ENCODE measurements around the gene MED13L. TPM values are rescaled to one million over a fixed set of nuclear protein-coding genes. Genes with fewer than 3 reads are reported as not detected.

Gene MED13L
- total and polyA plus RNA-seq, 4 donors = 7.9 to 94.0 (median 37.7) TPM

DNA sequence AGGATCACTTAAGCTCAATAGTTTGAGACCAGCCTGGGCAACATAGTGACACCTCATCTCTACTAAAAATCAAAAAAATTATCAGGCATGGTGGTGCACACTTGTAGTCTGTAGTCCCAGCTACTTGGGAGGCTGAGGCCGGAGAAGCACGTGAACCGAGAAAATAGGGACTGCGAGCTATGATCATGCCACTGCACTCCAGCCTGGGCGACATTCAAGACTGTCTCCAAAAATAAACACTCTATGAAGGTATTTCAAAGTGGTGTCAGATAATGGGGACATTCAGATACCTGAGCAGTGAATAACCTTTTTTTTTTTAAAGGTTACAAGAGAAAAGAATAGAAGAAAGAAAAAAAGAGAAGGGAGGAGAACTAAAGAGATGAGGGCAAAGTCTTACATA is 98.1 kb downstream of the MED13L start:
- Histone ChIP-seq H3K9ac (ENCODE audit: low read depth in 1 of 2, low read length in 2 of 2) (no peak overlapping the region), H3K27me3 (ENCODE audit: control insufficient read depth in 4 of 4, insufficient read depth in 4 of 4, low read length in 3 of 4) (no peaks in the 10 kb centered on the region), H3K4me1 (ENCODE audit: control insufficient read depth in 4 of 4, insufficient read depth in 4 of 4, low read length in 3 of 4) (peaks cover 0 to 6% (median 2%) of the 10 kb centered on the region in 4 donors), H3K9me3 (ENCODE audit: control insufficient read depth in 4 of 4, low read length in 3 of 4) (no peaks in the 10 kb centered on the region), H3K36me3 (ENCODE audit: control insufficient read depth in 4 of 4, insufficient read depth in 3 of 4, low read depth in 1 of 4, low read length in 3 of 4) (no peaks in the 10 kb centered on the region), H3K4me3 (ENCODE audit: low read depth in 1 of 3, low read length in 3 of 3) (no peak overlapping the region), H3K27ac (ENCODE audit: low read depth in 1 of 2, low read length in 2 of 2) (no peak overlapping the region)
- TF ChIP-seq YY1 (IDR thresholded peaks at IDR 0.05) = no peak
- TF ChIP-seq TAF1 (conservative IDR thresholded peaks at IDR 0.05) = no peak
- TF ChIP-seq RXRA (IDR thresholded peaks at IDR 0.05) = no peak
- no peak for TF ChIP-seq EGR1 (IDR thresholded peaks at IDR 0.05; ENCODE audit: low read depth in 2 of 2)
- TF ChIP-seq HNF4A (conservative IDR thresholded peaks at IDR 0.05) = no peak
- TF ChIP-seq FOXA1 (IDR thresholded peaks at IDR 0.05) = no peak
- TF ChIP-seq, protein P1, sequence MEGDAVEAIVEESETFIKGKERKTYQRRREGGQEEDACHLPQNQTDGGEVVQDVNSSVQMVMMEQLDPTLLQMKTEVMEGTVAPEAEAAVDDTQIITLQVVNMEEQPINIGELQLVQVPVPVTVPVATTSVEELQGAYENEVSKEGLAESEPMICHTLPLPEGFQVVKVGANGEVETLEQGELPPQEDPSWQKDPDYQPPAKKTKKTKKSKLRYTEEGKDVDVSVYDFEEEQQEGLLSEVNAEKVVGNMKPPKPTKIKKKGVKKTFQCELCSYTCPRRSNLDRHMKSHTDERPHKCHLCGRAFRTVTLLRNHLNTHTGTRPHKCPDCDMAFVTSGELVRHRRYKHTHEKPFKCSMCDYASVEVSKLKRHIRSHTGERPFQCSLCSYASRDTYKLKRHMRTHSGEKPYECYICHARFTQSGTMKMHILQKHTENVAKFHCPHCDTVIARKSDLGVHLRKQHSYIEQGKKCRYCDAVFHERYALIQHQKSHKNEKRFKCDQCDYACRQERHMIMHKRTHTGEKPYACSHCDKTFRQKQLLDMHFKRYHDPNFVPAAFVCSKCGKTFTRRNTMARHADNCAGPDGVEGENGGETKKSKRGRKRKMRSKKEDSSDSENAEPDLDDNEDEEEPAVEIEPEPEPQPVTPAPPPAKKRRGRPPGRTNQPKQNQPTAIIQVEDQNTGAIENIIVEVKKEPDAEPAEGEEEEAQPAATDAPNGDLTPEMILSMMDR (IDR thresholded peaks at IDR 0.05; ENCODE audit: low read depth, low read length, missing input control) = no peak
- TF ChIP-seq, protein P2, sequence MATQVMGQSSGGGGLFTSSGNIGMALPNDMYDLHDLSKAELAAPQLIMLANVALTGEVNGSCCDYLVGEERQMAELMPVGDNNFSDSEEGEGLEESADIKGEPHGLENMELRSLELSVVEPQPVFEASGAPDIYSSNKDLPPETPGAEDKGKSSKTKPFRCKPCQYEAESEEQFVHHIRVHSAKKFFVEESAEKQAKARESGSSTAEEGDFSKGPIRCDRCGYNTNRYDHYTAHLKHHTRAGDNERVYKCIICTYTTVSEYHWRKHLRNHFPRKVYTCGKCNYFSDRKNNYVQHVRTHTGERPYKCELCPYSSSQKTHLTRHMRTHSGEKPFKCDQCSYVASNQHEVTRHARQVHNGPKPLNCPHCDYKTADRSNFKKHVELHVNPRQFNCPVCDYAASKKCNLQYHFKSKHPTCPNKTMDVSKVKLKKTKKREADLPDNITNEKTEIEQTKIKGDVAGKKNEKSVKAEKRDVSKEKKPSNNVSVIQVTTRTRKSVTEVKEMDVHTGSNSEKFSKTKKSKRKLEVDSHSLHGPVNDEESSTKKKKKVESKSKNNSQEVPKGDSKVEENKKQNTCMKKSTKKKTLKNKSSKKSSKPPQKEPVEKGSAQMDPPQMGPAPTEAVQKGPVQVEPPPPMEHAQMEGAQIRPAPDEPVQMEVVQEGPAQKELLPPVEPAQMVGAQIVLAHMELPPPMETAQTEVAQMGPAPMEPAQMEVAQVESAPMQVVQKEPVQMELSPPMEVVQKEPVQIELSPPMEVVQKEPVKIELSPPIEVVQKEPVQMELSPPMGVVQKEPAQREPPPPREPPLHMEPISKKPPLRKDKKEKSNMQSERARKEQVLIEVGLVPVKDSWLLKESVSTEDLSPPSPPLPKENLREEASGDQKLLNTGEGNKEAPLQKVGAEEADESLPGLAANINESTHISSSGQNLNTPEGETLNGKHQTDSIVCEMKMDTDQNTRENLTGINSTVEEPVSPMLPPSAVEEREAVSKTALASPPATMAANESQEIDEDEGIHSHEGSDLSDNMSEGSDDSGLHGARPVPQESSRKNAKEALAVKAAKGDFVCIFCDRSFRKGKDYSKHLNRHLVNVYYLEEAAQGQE (IDR thresholded peaks at IDR 0.05) = no peak
- TF ChIP-seq, protein P3, sequence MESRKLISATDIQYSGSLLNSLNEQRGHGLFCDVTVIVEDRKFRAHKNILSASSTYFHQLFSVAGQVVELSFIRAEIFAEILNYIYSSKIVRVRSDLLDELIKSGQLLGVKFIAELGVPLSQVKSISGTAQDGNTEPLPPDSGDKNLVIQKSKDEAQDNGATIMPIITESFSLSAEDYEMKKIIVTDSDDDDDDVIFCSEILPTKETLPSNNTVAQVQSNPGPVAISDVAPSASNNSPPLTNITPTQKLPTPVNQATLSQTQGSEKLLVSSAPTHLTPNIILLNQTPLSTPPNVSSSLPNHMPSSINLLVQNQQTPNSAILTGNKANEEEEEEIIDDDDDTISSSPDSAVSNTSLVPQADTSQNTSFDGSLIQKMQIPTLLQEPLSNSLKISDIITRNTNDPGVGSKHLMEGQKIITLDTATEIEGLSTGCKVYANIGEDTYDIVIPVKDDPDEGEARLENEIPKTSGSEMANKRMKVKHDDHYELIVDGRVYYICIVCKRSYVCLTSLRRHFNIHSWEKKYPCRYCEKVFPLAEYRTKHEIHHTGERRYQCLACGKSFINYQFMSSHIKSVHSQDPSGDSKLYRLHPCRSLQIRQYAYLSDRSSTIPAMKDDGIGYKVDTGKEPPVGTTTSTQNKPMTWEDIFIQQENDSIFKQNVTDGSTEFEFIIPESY (IDR thresholded peaks at IDR 0.05) = no peak
- TF ChIP-seq, protein P4, sequence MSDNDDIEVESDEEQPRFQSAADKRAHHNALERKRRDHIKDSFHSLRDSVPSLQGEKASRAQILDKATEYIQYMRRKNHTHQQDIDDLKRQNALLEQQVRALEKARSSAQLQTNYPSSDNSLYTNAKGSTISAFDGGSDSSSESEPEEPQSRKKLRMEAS (IDR thresholded peaks at IDR 0.05) = no peak
- no peak for TF ChIP-seq RAD21 (IDR thresholded peaks at IDR 0.05)
- no peak for TF ChIP-seq GABPA (IDR thresholded peaks at IDR 0.05 in 1 of 2, conservative IDR thresholded peaks at IDR 0.05 in 1 of 2)
- TF ChIP-seq SP1 (IDR thresholded peaks at IDR 0.05) = no peak
- TF ChIP-seq JUND (IDR thresholded peaks at IDR 0.05) = no peak
- no peak for TF ChIP-seq HNF4G (IDR thresholded peaks at IDR 0.05)
- TF ChIP-seq NR2F2 (IDR thresholded peaks at IDR 0.05) = no peak
- WGBS = 96% methylated on average over 5 of the region's 5 CpGs
- no peak for DNase-seq (ENCODE audit: low spot score)

DNA sequence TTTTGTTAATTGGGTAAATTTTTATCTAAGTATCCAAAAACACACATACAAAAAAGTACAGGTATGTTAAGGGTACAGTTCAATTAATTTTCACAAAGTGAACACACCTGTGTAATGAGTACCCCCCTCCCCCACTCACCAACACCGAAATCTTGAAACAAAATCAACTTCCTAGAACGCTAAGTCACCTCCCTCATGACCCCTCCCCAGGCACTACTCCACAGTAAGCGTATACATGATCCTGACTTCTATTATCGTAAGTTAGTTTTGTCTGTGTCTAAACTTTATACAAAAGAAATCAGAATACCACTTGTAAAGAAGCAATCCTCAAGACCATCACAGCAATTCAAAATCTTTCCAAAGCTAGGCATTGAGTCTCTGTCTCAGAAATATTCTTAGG is 100.5 kb downstream of the MED13L start:
- WGBS = 95% methylated on average over 4 of the region's 4 CpGs
- no peak for DNase-seq (ENCODE audit: low spot score)
- no peaks in the 10 kb centered on the region for H3K9me3 ChIP-seq (ENCODE audit: control insufficient read depth in 4 of 4, low read length in 3 of 4)
- no peak overlapping the region for H3K27ac ChIP-seq (ENCODE audit: low read depth in 1 of 2, low read length in 2 of 2)
- no peak overlapping the region for H3K4me3 ChIP-seq (ENCODE audit: low read depth in 1 of 3, low read length in 3 of 3)
- H3K4me1 ChIP-seq (ENCODE audit: control insufficient read depth in 4 of 4, insufficient read depth in 4 of 4, low read length in 3 of 4) = peaks cover 0 to 6% (median 3%) of the 10 kb centered on the region in 4 donors
- TF ChIP-seq RXRA (IDR thresholded peaks at IDR 0.05) (no peak), JUND (IDR thresholded peaks at IDR 0.05) (no peak), TAF1 (conservative IDR thresholded peaks at IDR 0.05) (no peak), EGR1 (IDR thresholded peaks at IDR 0.05; ENCODE audit: low read depth in 2 of 2) (no peak), FOXA1 (IDR thresholded peaks at IDR 0.05) (no peak), HNF4G (IDR thresholded peaks at IDR 0.05) (no peak), SP1 (IDR thresholded peaks at IDR 0.05) (no peak), RAD21 (IDR thresholded peaks at IDR 0.05) (no peak)
- TF ChIP-seq, protein P5, sequence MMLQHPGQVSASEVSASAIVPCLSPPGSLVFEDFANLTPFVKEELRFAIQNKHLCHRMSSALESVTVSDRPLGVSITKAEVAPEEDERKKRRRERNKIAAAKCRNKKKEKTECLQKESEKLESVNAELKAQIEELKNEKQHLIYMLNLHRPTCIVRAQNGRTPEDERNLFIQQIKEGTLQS (IDR thresholded peaks at IDR 0.05) = no peak
- TF ChIP-seq, protein P3 (IDR thresholded peaks at IDR 0.05) = no peak
- TF ChIP-seq, protein P4 (IDR thresholded peaks at IDR 0.05) = no peak
- no peak overlapping the region for H3K9ac ChIP-seq (ENCODE audit: low read depth in 1 of 2, low read length in 2 of 2)
- no peaks in the 10 kb centered on the region for H3K27me3 ChIP-seq (ENCODE audit: control insufficient read depth in 4 of 4, insufficient read depth in 4 of 4, low read length in 3 of 4)
- H3K36me3 ChIP-seq (ENCODE audit: control insufficient read depth in 4 of 4, insufficient read depth in 3 of 4, low read depth in 1 of 4, low read length in 3 of 4) = no peaks in the 10 kb centered on the region
